ENCODE results near the gene SCN3A.
A peak's percentile ranks its signal among the peaks of the same experiment; 100 is the strongest.

SCN3A gene

GRCh38 chr2:165112133-165112573 lies 91.7 kb downstream of the SCN3A start:
- DNase-seq (ENCODE audit: low read depth): no peak

GRCh38 chr2:165110394-165110793 lies 93.5 kb downstream of the SCN3A start:
- DNase-seq (ENCODE audit: low read depth): no peak

GRCh38 chr2:165109915-165110314 lies 93.9 kb downstream of the SCN3A start:
- DNase-seq (ENCODE audit: low read depth): no peak

GRCh38 chr2:165105926-165106325 lies 97.9 kb downstream of the SCN3A start:
- peak; percentile 62 for DNase-seq (ENCODE audit: low read depth)

GRCh38 chr2:165087933-165088901 lies 115.6 kb downstream of the SCN3A start:
- no peak for DNase-seq (ENCODE audit: low read depth)

GRCh38 chr2:165086337-165086736 lies 117.5 kb downstream of the SCN3A start:
- no peak for DNase-seq (ENCODE audit: low read depth)

- no peak for DNase-seq (ENCODE audit: low read depth)
Observed at GRCh38 chr2:165083326-165083725, 120.5 kb downstream of the SCN3A start.

GRCh38 chr2:165082479-165082878 lies 121.4 kb downstream of the SCN3A start:
- no peak for DNase-seq (ENCODE audit: low read depth)

GRCh38 chr2:165081276-165081675 lies 122.6 kb downstream of the SCN3A start:
- DNase-seq (ENCODE audit: low read depth): no peak

- no peak for DNase-seq (ENCODE audit: low read depth)
Observed at GRCh38 chr2:165079432-165079831, 124.4 kb downstream of the SCN3A start.

GRCh38 chr2:165078913-165079312 lies 124.9 kb downstream of the SCN3A start:
- DNase-seq (ENCODE audit: low read depth): no peak

- DNase-seq (ENCODE audit: low read depth): no peak
Observed at GRCh38 chr2:165074884-165075283, 129.0 kb downstream of the SCN3A start.

GRCh38 chr2:165074323-165074722 lies 129.5 kb downstream of the SCN3A start:
- no peak for DNase-seq (ENCODE audit: low read depth)

GRCh38 chr2:165070076-165070475 lies 133.8 kb downstream of the SCN3A start:
- no peak for DNase-seq (ENCODE audit: low read depth)

GRCh38 chr2:165069151-165069550 lies 134.7 kb downstream of the SCN3A start:
- DNase-seq (ENCODE audit: low read depth): peak; percentile 3

GRCh38 chr2:165068487-165068757 lies 135.4 kb downstream of the SCN3A start:
- no peak for DNase-seq (ENCODE audit: low read depth)

GRCh38 chr2:165067643-165068486 lies 136.0 kb downstream of the SCN3A start:
- peak; percentile 55 for DNase-seq (ENCODE audit: low read depth)

- no peak for DNase-seq (ENCODE audit: low read depth)
Observed at GRCh38 chr2:165064743-165065142, 139.1 kb downstream of the SCN3A start.

- no peak for DNase-seq (ENCODE audit: low read depth)
Observed at GRCh38 chr2:165060411-165060810, 143.4 kb downstream of the SCN3A start.

GRCh38 chr2:165058476-165059265 lies 145.2 kb downstream of the SCN3A start:
- DNase-seq (ENCODE audit: low read depth): no peak

- no peak for DNase-seq (ENCODE audit: low read depth)
Observed at GRCh38 chr2:165057931-165058330, 145.9 kb downstream of the SCN3A start.

GRCh38 chr2:165057308-165057707 lies 146.5 kb downstream of the SCN3A start:
- DNase-seq (ENCODE audit: low read depth): no peak

Data from ELR (cell line).